ENCODE measurements around the gene EN1. TPM values are rescaled to one million over a fixed set of nuclear protein-coding genes. Genes with fewer than 3 reads are reported as not detected.

Gene EN1
- polyA plus RNA-seq, 4 donors: not detected

- Histone ChIP-seq H3K27ac (ENCODE audit: low read depth in 1 of 3, low read length in 2 of 3) (no peak overlapping the region), H3K36me3 (ENCODE audit: control insufficient read depth in 3 of 3, insufficient read depth in 2 of 3, low read depth in 1 of 3, low read length in 3 of 3) (no peaks in the 10 kb centered on the region), H3K4me3 (ENCODE audit: low read depth in 1 of 3, low read length in 3 of 3) (no peak overlapping the region), H3K4me1 (ENCODE audit: control insufficient read depth in 3 of 3, insufficient read depth in 2 of 3, low read depth in 1 of 3, low read length in 2 of 3) (peaks cover 0 to 10% (median 2%) of the 10 kb centered on the region in 3 donors), H3K27me3 (ENCODE audit: control insufficient read depth in 3 of 3, insufficient read depth in 3 of 3, low read length in 3 of 3) (peaks cover 20 to 94% (median 70%) of the 10 kb centered on the region in 3 donors), H3K9me3 (ENCODE audit: control insufficient read depth in 2 of 2, insufficient read depth in 1 of 2, low read depth in 1 of 2, low read length in 1 of 2) (peaks cover 0 to 2% of the 10 kb centered on the region in 2 donors)
- 4 to 14% (median 7%) methylated on average over 34 to 40 of the region's 40 CpGs for WGBS, 3 donors
- FAIRE-seq (no peak), DNase-seq (no peak)
Observed at GRCh38 chr2:118858485-118859156, 11.2 kb upstream of the EN1 start.

DNA sequence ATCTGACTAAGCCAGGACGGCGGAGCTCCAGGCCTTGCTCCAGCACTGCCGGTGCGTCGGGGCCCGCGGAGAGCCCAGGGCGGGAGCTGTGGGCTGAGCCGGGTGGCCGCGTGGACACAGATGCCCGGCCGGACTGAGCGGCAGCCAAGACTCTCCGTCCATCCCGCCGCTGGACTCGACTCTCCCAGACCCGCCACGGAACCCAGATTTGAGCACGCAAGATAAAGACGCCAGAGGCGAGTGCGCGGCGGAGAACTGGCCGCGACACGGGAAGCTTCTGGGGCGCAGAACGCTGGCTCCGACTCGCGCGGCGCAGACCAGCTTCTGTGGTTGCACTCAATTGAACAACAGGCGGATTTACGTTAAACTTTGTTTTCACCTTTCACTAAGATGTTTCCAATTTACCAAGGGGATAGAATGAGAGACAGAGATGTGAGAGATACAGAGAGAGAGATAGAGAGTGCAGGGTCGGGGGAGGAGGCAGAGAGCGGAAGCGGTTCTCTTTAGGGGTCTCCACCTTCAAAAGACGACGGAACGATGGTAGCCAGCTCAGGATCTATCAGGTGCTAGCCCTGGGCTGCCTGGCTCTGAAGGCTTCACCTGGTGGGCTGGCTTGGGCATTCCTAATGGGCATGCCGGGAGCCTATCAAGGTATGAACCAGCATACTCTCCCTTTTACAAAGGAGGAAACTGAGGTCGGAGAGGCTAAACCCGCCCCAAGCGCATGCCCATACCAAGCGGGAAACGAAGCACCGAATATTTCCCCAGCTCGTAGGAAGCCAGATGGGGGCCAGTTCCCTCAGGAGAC lies 10.4 kb upstream of the EN1 start:
- WGBS, 3 donors: 4 to 12% (median 6%) methylated on average over 45 to 52 of the region's 52 CpGs
- no peak overlapping the region for H3K4me3 ChIP-seq (ENCODE audit: low read depth in 1 of 3, low read length in 3 of 3)
- no peak overlapping the region for H3K27ac ChIP-seq (ENCODE audit: low read depth in 1 of 3, low read length in 2 of 3)
- no peak for FAIRE-seq
- peaks cover 20 to 99% (median 73%) of the 10 kb centered on the region in 3 donors for H3K27me3 ChIP-seq (ENCODE audit: control insufficient read depth in 3 of 3, insufficient read depth in 3 of 3, low read length in 3 of 3)
- no peaks in the 10 kb centered on the region for H3K36me3 ChIP-seq (ENCODE audit: control insufficient read depth in 3 of 3, insufficient read depth in 2 of 3, low read depth in 1 of 3, low read length in 3 of 3)
- peaks cover 0 to 2% of the 10 kb centered on the region in 2 donors for H3K9me3 ChIP-seq (ENCODE audit: control insufficient read depth in 2 of 2, insufficient read depth in 1 of 2, low read depth in 1 of 2, low read length in 1 of 2)
- DNase-seq: no peak
- peaks cover 0 to 10% (median 2%) of the 10 kb centered on the region in 3 donors for H3K4me1 ChIP-seq (ENCODE audit: control insufficient read depth in 3 of 3, insufficient read depth in 2 of 3, low read depth in 1 of 3, low read length in 2 of 3)

DNA sequence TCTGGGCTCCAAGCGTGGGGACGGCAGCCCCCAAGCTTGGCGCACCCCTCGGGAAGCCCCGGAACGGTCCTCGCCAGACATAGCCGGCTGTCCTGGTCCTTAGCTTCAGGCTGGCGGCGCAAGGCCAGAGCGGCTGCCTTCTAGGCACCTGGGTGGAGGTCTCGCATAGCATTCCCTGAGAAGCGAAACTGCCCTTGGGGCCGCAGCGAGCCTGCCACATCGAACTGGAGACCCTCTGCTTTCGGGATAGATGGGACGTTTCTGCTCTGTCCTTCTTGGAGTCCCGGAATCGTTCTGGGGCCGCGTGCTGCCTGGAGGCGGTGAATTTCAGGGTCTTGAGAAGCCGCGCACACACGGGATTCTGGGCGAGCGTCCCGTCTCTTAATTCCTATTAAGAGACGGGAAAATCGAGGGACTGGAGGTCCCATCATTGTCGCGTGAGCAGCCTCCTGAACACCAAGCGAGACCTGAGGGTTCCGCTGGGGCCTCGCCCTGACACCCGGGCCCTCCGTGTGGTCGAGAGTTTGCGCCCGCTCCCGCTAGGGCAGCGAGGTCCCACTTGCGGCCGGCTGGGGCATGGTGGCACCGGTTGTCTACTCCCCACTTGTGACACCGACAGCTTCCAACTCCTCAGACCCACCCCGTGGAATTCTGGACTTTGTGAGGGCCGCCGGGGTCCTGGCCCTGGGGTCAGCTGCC lies 9.7 kb upstream of the EN1 start:
- Histone ChIP-seq H3K27ac (ENCODE audit: low read depth in 1 of 3, low read length in 2 of 3) (no peak overlapping the region), H3K27me3 (ENCODE audit: control insufficient read depth in 3 of 3, insufficient read depth in 3 of 3, low read length in 3 of 3) (peaks cover 24 to 99% (median 67%) of the 10 kb centered on the region in 3 donors), H3K9me3 (ENCODE audit: control insufficient read depth in 2 of 2, insufficient read depth in 1 of 2, low read depth in 1 of 2, low read length in 1 of 2) (peaks cover 0 to 2% of the 10 kb centered on the region in 2 donors), H3K36me3 (ENCODE audit: control insufficient read depth in 3 of 3, insufficient read depth in 2 of 3, low read depth in 1 of 3, low read length in 3 of 3) (no peaks in the 10 kb centered on the region), H3K4me1 (ENCODE audit: control insufficient read depth in 3 of 3, insufficient read depth in 2 of 3, low read depth in 1 of 3, low read length in 2 of 3) (peaks cover 0 to 10% (median 2%) of the 10 kb centered on the region in 3 donors), H3K4me3 (ENCODE audit: low read depth in 1 of 3, low read length in 3 of 3) (no peak overlapping the region)
- no peak for DNase-seq
- no peak for FAIRE-seq
- WGBS, 3 donors: 5 to 13% (median 6%) methylated on average over 49 to 50 of the region's 50 CpGs

- H3K9me3 ChIP-seq (ENCODE audit: control insufficient read depth in 2 of 2, insufficient read depth in 1 of 2, low read depth in 1 of 2, low read length in 1 of 2): peaks cover 0 to 2% of the 10 kb centered on the region in 2 donors
- DNase-seq (no peak), FAIRE-seq (no peak)
- no peaks in the 10 kb centered on the region for H3K36me3 ChIP-seq (ENCODE audit: control insufficient read depth in 3 of 3, insufficient read depth in 2 of 3, low read depth in 1 of 3, low read length in 3 of 3)
- WGBS, 3 donors: 8 to 11% (median 10%) methylated on average over 24 to 25 of the region's 25 CpGs
- peaks cover 0 to 10% (median 2%) of the 10 kb centered on the region in 3 donors for H3K4me1 ChIP-seq (ENCODE audit: control insufficient read depth in 3 of 3, insufficient read depth in 2 of 3, low read depth in 1 of 3, low read length in 2 of 3)
- peaks cover 24 to 99% (median 71%) of the 10 kb centered on the region in 3 donors for H3K27me3 ChIP-seq (ENCODE audit: control insufficient read depth in 3 of 3, insufficient read depth in 3 of 3, low read length in 3 of 3)
- H3K27ac ChIP-seq (ENCODE audit: low read depth in 1 of 3, low read length in 2 of 3): no peak overlapping the region
- no peak overlapping the region for H3K4me3 ChIP-seq (ENCODE audit: low read depth in 1 of 3, low read length in 3 of 3)
Observed at GRCh38 chr2:118856330-118856977, 9.0 kb upstream of the EN1 start.

DNA sequence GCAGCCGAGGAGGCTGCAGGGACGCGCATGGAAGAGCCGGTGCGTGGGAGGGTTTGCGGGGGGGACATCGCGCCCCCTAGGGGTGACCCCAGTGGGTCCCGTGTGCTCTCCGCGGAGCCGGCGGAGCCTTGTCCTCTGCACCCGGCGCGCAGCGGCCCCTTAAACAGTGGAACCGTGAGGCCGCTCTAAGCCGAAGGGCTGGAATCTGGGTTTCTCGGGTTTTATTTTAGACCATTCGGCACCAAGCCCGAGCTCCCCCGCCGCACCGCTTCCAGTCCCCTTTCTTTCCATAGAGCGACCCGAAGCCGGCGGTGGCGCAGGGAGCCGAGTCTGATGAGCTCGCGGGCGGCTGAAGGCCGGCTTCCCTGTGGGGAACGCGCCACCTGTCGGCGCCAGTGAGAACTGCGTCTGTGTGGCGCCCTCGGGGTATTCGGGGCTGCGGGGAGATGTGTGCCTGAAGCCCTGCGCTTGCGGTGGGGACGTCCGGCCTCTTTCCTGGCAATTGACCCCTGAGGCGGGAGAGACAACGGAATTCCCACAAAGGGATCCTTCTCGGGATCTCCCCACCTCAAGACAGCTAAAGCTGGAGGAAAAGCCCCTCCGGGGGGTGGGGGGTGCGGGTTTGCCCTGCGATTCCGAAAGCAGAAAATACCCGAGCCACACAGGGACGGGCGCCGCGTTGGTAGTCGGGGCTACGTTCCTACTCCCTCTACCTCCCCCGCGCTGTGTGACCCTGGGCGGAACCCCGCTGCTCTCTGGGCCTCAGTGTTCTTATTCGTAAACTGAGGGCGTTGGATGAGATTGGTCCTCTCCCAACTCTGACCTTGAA lies 8.2 kb upstream of the EN1 start:
- Histone ChIP-seq H3K9me3 (ENCODE audit: control insufficient read depth in 2 of 2, insufficient read depth in 1 of 2, low read depth in 1 of 2, low read length in 1 of 2) (peaks cover 0 to 2% of the 10 kb centered on the region in 2 donors), H3K27me3 (ENCODE audit: control insufficient read depth in 3 of 3, insufficient read depth in 3 of 3, low read length in 3 of 3) (peaks cover 24 to 99% (median 71%) of the 10 kb centered on the region in 3 donors), H3K27ac (ENCODE audit: low read depth in 1 of 3, low read length in 2 of 3) (no peak overlapping the region), H3K36me3 (ENCODE audit: control insufficient read depth in 3 of 3, insufficient read depth in 2 of 3, low read depth in 1 of 3, low read length in 3 of 3) (no peaks in the 10 kb centered on the region), H3K4me3 (ENCODE audit: low read depth in 1 of 3, low read length in 3 of 3) (no peak overlapping the region), H3K4me1 (ENCODE audit: control insufficient read depth in 3 of 3, insufficient read depth in 2 of 3, low read depth in 1 of 3, low read length in 2 of 3) (peaks cover 0 to 10% (median 2%) of the 10 kb centered on the region in 3 donors)
- FAIRE-seq (no peak), DNase-seq (peak; percentile 66 to 88)
- 2 to 7% (median 4%) methylated on average over 63 to 69 of the region's 69 CpGs for WGBS, 3 donors

DNA sequence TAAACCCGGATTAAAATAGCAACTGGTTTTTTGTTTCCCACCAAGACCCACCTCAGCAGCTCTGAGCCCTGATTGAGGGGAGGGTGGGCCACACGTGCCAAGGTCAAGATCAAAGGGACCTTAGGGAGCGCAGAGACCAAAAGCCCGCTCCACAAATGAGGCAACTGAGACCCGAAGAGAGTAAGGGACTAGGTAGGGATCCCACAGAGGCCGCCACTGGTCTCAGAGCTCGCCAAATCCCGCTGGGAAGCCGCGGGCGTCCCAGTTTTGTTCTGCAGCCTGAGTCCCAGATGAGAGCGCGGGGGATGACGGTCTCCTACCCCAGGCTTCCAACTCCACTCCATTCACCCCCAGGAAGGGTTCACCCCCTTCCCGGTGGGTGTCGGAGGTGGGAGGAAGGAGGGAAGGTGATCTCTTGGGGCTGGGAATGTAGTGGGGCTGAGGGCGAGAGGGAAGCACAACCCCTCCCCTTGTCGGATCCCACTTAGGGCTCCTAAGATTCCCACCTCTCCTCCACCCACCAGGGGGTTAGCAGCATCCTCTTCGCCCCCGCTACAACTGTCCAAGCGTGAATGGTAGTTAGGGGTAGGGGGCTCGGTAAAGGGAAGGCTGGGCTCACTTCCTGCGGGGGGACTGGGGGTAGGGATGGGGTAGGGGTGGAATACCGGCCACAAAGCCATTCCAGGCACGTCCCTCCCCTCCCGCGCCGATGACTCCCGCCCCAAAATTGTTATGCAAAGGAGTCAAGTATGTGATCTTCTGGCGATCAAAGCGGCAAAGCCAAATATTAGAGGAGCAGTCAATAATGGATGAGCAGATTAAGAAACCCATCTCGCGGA lies 7.3 kb upstream of the EN1 start:
- 4 to 9% (median 7%) methylated on average over 32 to 33 of the region's 33 CpGs for WGBS, 3 donors
- DNase-seq (no peak), FAIRE-seq (no peak)
- H3K4me3 ChIP-seq (ENCODE audit: low read depth in 1 of 3, low read length in 3 of 3): no peak overlapping the region
- no peaks in the 10 kb centered on the region for H3K36me3 ChIP-seq (ENCODE audit: control insufficient read depth in 3 of 3, insufficient read depth in 2 of 3, low read depth in 1 of 3, low read length in 3 of 3)
- peaks cover 0 to 10% (median 2%) of the 10 kb centered on the region in 3 donors for H3K4me1 ChIP-seq (ENCODE audit: control insufficient read depth in 3 of 3, insufficient read depth in 2 of 3, low read depth in 1 of 3, low read length in 2 of 3)
- peaks cover 24 to 99% (median 71%) of the 10 kb centered on the region in 3 donors for H3K27me3 ChIP-seq (ENCODE audit: control insufficient read depth in 3 of 3, insufficient read depth in 3 of 3, low read length in 3 of 3)
- peaks cover 0 to 2% of the 10 kb centered on the region in 2 donors for H3K9me3 ChIP-seq (ENCODE audit: control insufficient read depth in 2 of 2, insufficient read depth in 1 of 2, low read depth in 1 of 2, low read length in 1 of 2)
- H3K27ac ChIP-seq (ENCODE audit: low read depth in 1 of 3, low read length in 2 of 3): no peak overlapping the region

DNA sequence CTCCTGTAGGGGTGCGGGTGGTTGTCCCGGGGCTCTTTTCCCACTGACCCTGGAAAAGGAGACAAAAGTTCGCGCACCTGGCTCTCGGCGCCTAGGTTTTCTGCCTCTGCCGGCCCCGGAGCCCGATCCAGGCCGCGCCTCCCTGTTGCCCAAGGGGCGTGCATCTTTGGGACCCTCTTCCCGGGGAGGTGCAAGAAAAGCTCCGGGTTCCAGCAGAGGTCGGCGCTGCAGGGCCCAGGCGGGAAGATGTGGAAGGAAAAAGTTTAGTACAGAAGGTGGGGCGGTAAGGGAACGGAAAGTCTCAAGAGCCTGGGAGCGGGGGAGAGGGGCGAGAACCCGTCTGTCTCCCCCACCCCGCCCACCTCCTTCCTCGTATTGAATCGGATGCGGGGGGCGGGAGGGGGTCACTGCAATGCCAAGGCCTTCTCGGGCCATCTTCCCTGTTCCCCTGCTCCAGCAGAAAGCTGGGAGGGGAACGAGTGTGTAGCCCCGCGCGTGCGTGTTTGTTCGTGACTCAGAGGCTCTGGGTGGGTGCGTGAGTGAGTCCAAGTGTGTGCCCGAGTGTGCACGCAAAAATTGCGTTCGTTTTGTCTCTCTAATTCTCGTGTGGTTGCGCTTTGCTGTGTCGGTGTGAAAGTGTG lies 6.3 kb upstream of the EN1 start:
- Histone ChIP-seq H3K4me1 (ENCODE audit: control insufficient read depth in 3 of 3, insufficient read depth in 2 of 3, low read depth in 1 of 3, low read length in 2 of 3) (peaks cover 0 to 10% (median 2%) of the 10 kb centered on the region in 3 donors), H3K36me3 (ENCODE audit: control insufficient read depth in 3 of 3, insufficient read depth in 2 of 3, low read depth in 1 of 3, low read length in 3 of 3) (no peaks in the 10 kb centered on the region), H3K9me3 (ENCODE audit: control insufficient read depth in 2 of 2, insufficient read depth in 1 of 2, low read depth in 1 of 2, low read length in 1 of 2) (peaks cover 0 to 2% of the 10 kb centered on the region in 2 donors), H3K27me3 (ENCODE audit: control insufficient read depth in 3 of 3, insufficient read depth in 3 of 3, low read length in 3 of 3) (peaks cover 17 to 99% (median 71%) of the 10 kb centered on the region in 3 donors), H3K27ac (ENCODE audit: low read depth in 1 of 3, low read length in 2 of 3) (no peak overlapping the region), H3K4me3 (ENCODE audit: low read depth in 1 of 3, low read length in 3 of 3) (no peak overlapping the region)
- WGBS, 3 donors: 4 to 9% (median 6%) methylated on average over 39 to 42 of the region's 42 CpGs
- DNase-seq: no peak
- FAIRE-seq: no peak

Measured in small intestine (tissue), 7 donors.